Ovary (tissue), 9 donors: ENCODE results near the gene RPL41. TPM values are rescaled to one million over a fixed set of nuclear protein-coding genes. Genes with fewer than 3 reads are reported as not detected.

ENCODE experiments used
- DNase-seq, 5 donors: peaks; one replicate each; pipeline ENCODE4 v3.0.0-alpha.2; 2019 to 2020
- H3K27ac ChIP-seq, 2 donors: fragments of 200-600 bp; one replicate each; pipeline versions ENCODE4 v1.5.1 to v1.8.0; 2019 to 2022
- H3K27me3 ChIP-seq: fragments of 200-600 bp; one replicate; pipeline ENCODE4 v1.8.0; 2022
- H3K36me3 ChIP-seq: fragments of 200-600 bp; sonication (generic); one replicate; pipeline ENCODE4 v1.5.1; 2019
- H3K4me1 ChIP-seq: one replicate; pipeline ENCODE4 v1.8.1; 2013; ENCODE audit warnings: mild to moderate bottlenecking, moderate library complexity; ENCODE audit not compliant: insufficient read depth
- H3K4me3 ChIP-seq: fragments of 200-600 bp; sonication (generic); one replicate; pipeline ENCODE4 v1.5.1; 2017
- H3K9me3 ChIP-seq, 2 donors: fragments of 200-600 bp in 1 of 2; sonication (generic) in 1 of 2; one replicate each; pipeline versions ENCODE4 v1.5.1 to v1.8.1; 2013 to 2019; ENCODE audit warnings: mild to moderate bottlenecking in 1 of 2, moderate library complexity in 1 of 2
- EP300 ChIP-seq: sonication (generic); formaldehyde crosslinking; IDR thresholded peaks from one replicate; pipeline ENCODE4 v1.6.1; 2017; ENCODE audit warnings: antibody characterized with exemption
- POLR2A ChIP-seq: fragments of 450-650 bp; IDR thresholded peaks from one replicate; pipeline ENCODE4 v1.6.1; 2017; ENCODE audit warnings: antibody characterized with exemption, mild to moderate bottlenecking, moderate library complexity
- WGBS, 3 donors: extraction: QIAGEN DNeasy Blood & Tissue Kit in 1 of 3; methylation state at CpG; one replicate each; pipeline versions ENCODE4 v1.1.5 to v1.1.7; 2013 to 2017; 5-methylcytosine and 5-hydroxymethylcytosine counted together
- intact Hi-C, 4 donors: fragments of 100-400 bp; cut with DNase I; formaldehyde crosslinking; loops; one replicate each; pipeline versions ENCODE4 v1.11.0 to v1.15.1; 2022 to 2023
- polyA plus RNA-seq, 2 donors: library from polyadenylated mRNA; stranded (reverse); fragments of 200-250 nt in 1 of 2; fragments of 350-450 nt in 1 of 2; fragmentation: Illumina TruSeq in 1 of 2; extraction: RNeasy Lipid Tissue Mini Kit (QIAGEN cat#74804) in 1 of 2; gene quantifications; one replicate each; pipeline ENCODE4 v1.2.3, GENCODE V29; 2013 to 2014
- total RNA-seq, 7 donors: library from RNA; depleted of rRNA in 2 of 7; stranded (reverse); fragments of >200 nt in 2 of 7; fragmentation: NEBNext Ultra II Directional in 3 of 7; extraction: Animal tissue kit (Norgen Biotek cat#: 25700) in 3 of 7; gene quantifications; one replicate each; pipeline versions ENCODE4 v1.1.0 to v1.2.4, GENCODE V29; 2016 to 2023
- TF ChIP-seq, protein P1 (sequence below), 3 donors: fragments of 450-650 bp in 2 of 3; fragments of 200-600 bp in 1 of 3; IDR thresholded peaks; one replicate each; pipeline versions ENCODE4 v1.5.1 to v1.8.0; 2016 to 2022; ENCODE audit warnings: antibody characterized with exemption in 3 of 3, mild to moderate bottlenecking in 1 of 3
- donor health status: DM: no; HTN: no; CAD: no; lungs with moderate emphysema.
- donor health status: DM: no; HTN: no; CAD: no.
- donor health status: Bipolar disorder and iron deficiency.
- donor health status: DM: yes; HTN: yes; CAD: no.
- donor health status: DM: no; HTN: no; CAD: no.
- donor health status: DM: yes; HTN: yes; CAD: no.

Gene RPL41
- total and polyA plus RNA-seq, 9 donors: 6,021 to 11,451 (median 6,946) TPM

DNA sequence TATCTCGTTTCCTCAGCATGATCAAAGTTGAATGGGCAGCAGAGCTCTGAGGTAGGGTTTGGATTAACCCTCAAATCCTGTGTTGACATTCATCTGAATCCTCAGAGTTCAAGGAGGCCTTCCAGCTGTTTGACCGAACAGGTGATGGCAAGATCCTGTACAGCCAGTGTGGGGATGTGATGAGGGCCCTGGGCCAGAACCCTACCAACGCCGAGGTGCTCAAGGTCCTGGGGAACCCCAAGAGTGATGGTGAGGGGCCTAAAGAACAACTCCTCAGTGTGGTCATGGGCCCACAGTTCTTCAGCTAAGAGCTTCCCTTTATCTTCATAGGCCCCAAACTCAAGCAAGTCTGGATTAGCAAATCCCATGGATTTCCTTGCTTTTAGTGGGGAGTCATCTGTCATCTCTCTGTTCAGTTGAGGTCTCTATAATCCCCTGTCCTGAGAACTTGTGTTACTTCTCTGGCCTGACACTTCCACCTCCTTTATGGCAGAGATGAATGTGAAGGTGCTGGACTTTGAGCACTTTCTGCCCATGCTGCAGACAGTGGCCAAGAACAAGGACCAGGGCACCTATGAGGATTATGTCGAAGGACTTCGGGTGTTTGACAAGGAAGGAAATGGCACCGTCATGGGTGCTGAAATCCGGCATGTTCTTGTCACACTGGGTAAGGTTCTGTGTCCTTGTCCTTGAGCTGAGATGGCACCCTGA is 43.2 kb downstream of the RPL41 start:
- peaks cover 1% of the 10 kb centered on the region for H3K4me1 ChIP-seq
- intact Hi-C loops: loop anchor here in 3 of 4 donors (2.0 to 5.0 kb wide), 5 partner anchors 31 to 63 kb away; partner anchors contain the start of genes RNF41 (in 2 of the 3) and NABP2 (in 1 of the 3)
- H3K4me3 ChIP-seq: peak overlapping the region; percentile 97
- H3K27ac ChIP-seq: peak overlapping the region; percentile 82 to 91
- no peaks in the 10 kb centered on the region for H3K36me3 ChIP-seq
- 12 to 22% (median 13%) methylated on average over 8 of the region's 8 CpGs for WGBS, 3 donors
- H3K27me3 ChIP-seq: no peaks in the 10 kb centered on the region
- DNase-seq: peak in 1 of 5 donors; percentile 33
- TF ChIP-seq EP300: no peak
- TF ChIP-seq, protein P1, sequence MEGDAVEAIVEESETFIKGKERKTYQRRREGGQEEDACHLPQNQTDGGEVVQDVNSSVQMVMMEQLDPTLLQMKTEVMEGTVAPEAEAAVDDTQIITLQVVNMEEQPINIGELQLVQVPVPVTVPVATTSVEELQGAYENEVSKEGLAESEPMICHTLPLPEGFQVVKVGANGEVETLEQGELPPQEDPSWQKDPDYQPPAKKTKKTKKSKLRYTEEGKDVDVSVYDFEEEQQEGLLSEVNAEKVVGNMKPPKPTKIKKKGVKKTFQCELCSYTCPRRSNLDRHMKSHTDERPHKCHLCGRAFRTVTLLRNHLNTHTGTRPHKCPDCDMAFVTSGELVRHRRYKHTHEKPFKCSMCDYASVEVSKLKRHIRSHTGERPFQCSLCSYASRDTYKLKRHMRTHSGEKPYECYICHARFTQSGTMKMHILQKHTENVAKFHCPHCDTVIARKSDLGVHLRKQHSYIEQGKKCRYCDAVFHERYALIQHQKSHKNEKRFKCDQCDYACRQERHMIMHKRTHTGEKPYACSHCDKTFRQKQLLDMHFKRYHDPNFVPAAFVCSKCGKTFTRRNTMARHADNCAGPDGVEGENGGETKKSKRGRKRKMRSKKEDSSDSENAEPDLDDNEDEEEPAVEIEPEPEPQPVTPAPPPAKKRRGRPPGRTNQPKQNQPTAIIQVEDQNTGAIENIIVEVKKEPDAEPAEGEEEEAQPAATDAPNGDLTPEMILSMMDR (IDR thresholded peaks at IDR 0.05): no peak
- no peak for TF ChIP-seq POLR2A
- no peaks in the 10 kb centered on the region for H3K9me3 ChIP-seq

DNA sequence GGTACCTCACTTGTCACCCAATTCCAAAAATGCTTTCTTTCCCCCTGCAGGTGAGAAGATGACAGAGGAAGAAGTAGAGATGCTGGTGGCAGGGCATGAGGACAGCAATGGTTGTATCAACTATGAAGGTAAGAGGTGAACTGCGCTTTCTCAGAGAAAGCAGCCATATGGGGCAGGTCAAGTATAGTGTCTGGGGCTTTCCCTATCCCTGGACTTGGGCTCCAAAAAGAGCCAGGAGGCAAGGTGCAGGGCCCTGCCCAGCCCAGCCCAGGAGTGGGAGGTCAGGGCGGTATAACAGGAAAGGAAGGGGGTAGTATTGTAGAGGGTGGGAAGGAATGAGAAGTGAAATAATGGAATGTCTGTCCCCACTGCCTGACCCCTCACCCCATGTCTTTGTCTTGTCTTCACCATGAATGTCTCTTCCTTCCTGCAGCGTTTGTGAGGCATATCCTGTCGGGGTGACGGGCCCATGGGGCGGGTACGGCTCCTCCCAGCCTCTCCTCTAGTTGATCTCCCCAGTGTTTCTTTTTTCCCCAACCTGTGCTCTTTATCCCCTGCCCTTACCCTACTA is 43.8 kb downstream of the RPL41 start:
- TF ChIP-seq POLR2A (no peak), EP300 (no peak)
- TF ChIP-seq, protein P1 (IDR thresholded peaks at IDR 0.05): no peak
- DNase-seq: no peak
- H3K4me3 ChIP-seq: peak overlapping the region; percentile 97
- H3K4me1 ChIP-seq: peaks cover 1% of the 10 kb centered on the region
- intact Hi-C loops: loop anchor here in 2 of 4 donors (2.0 to 5.0 kb wide), 2 partner anchors 38 to 61 kb away; partner anchors contain the start of gene RNF41 (in 1 of the 2)
- no peaks in the 10 kb centered on the region for H3K9me3 ChIP-seq
- WGBS, 3 donors: 20 to 24% (median 21%) methylated on average over 7 of the region's 7 CpGs
- peak overlapping the region; percentile 82 to 91 for H3K27ac ChIP-seq
- H3K27me3 ChIP-seq: no peaks in the 10 kb centered on the region
- no peaks in the 10 kb centered on the region for H3K36me3 ChIP-seq

DNA sequence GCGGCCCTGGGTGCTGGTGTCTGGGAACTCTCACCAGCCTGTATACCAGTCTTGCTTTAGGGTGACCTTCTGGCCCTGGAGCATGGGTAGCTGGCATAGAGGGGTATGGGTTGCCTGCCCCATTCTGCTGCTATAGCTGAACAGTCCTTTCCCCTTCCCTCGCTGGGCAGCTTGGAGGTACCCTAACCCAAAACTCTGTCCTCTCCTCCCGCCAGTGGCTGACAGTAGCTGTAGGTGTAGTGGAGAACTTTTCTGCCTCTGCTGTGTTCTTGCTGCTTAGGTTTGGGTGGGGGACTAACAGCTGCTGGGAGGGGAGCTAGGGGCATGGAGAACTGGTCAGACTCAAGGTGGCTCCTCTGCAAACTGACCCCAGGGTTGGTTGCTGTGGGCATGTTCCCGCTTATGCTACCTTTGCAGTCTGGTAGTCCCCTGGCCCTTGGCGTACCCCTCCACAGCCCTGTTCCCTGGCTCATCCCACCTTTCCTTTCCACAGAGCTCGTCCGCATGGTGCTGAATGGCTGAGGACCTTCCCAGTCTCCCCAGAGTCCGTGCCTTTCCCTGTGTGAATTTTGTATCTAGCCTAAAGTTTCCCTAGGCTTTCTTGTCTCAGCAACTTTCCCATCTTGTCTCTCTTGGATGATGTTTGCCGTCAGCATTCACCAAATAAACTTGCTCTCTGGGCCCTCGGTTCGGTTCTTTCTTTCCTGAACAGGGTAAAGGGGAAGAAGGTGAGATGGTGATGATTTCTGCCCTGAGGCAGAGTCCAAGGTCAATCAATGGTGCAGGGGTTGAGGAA is 44.7 kb downstream of the RPL41 start:
- no peaks in the 10 kb centered on the region for H3K9me3 ChIP-seq
- peak overlapping the region; percentile 24 to 91 for H3K27ac ChIP-seq
- peaks cover 1% of the 10 kb centered on the region for H3K4me1 ChIP-seq
- intact Hi-C loops: loop anchor here in 2 of 4 donors (2.0 to 5.0 kb wide), 2 partner anchors 39 to 60 kb away; partner anchors contain the start of gene RNF41 (in 1 of the 2)
- H3K27me3 ChIP-seq: no peaks in the 10 kb centered on the region
- TF ChIP-seq EP300 (no peak), POLR2A (no peak)
- TF ChIP-seq, protein P1 (IDR thresholded peaks at IDR 0.05): no peak
- peak overlapping the region; percentile 97 for H3K4me3 ChIP-seq
- DNase-seq: no peak
- no peaks in the 10 kb centered on the region for H3K36me3 ChIP-seq
- WGBS, 3 donors: 41 to 53% (median 52%) methylated on average over 11 of the region's 11 CpGs

DNA sequence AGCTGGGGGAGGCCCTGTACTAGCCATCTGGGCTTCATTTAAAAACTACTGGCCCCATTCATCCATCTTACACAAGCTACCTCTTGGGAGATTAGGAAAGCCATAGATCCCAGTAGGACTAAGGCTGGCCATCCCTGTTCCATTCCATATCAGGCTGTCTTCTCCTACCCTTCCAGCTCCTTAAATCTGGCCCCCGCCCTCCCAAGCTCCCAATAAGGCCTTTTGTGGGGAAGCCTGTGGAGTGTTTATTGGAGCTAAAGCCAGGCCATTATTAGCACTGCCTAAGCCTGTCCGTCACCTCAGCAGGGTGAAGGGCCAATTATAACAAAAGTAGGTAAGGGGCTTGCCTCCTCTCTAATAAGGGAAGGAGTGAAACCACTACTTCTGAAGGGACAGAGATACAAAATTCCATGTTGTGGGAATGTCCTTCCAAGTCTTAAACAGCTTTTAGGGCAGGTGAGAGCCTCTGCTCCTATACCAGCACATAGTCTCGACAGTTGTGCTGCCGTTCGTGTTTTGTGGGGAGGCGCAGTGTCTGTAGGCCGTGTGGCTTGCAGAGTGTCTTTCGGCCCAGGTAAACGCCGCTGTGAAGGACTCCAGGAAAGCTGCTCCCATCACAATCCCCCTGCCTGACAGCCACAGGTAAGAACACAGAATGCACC is 45.4 kb downstream of the RPL41 start:
- Histone ChIP-seq H3K36me3 (no peaks in the 10 kb centered on the region), H3K4me1 (peaks cover 1% of the 10 kb centered on the region), H3K27ac (peak overlapping the region in 1 of 2 donors; percentile 24), H3K4me3 (no peak overlapping the region), H3K9me3 (no peaks in the 10 kb centered on the region), H3K27me3 (no peaks in the 10 kb centered on the region)
- TF ChIP-seq POLR2A: no peak
- WGBS, 3 donors: 68 to 72% (median 68%) methylated on average over 10 of the region's 10 CpGs
- intact Hi-C loops: loop anchor here in 2 of 4 donors (2.0 to 5.0 kb wide), 2 partner anchors 40 to 59 kb away; partner anchors contain the start of gene RNF41 (in 1 of the 2)
- no peak for DNase-seq
